HG02763 (cell line): ENCODE results near the gene PTPRJ.
A peak's percentile ranks its signal among the peaks of the same experiment; 100 is the strongest.

Experiments
- ATAC-seq: cut with Tn5 transposase; IDR thresholded peaks from one replicate; pipeline ENCODE4 v1.9.1; 2021; ENCODE audit warnings: mild to moderate bottlenecking, moderate library complexity; ENCODE audit not compliant: unreplicated experiment

The PTPRJ gene

DNA sequence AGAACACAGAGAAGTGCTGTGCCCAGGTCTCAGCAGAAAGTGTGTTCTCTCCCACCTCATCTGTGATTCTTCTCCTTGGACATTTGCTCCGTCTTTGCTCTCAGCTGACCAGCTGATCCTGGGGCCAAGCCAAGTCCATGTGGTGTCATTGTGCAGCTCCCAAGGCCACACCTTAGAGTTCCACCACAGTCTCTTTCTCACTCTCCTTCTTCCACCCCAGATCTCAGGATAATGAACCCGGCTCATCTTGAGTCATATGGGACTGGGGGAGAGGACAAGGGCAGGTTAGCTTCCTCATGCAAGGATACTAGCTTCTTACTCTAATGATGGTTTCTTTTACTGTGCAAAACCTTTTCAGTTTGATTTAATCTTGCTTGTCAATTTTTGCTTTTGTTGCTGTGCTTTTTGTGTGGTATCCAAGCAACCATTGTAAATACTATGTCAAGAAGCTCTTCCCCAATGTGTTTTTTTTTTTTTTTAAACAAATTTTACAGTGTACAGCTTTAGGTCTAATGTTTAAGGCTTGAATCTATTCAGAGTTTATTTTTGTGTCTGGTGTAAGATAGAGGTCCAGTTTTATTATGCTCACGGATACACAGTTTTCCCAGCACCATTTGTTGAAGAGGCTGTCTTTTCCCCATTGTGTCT lies 161.2 kb downstream of the PTPRJ start:
- ATAC-seq: no peak

GRCh38 chr11:48142889-48143288 lies 162.5 kb downstream of the PTPRJ start:
- ATAC-seq: no peak

DNA sequence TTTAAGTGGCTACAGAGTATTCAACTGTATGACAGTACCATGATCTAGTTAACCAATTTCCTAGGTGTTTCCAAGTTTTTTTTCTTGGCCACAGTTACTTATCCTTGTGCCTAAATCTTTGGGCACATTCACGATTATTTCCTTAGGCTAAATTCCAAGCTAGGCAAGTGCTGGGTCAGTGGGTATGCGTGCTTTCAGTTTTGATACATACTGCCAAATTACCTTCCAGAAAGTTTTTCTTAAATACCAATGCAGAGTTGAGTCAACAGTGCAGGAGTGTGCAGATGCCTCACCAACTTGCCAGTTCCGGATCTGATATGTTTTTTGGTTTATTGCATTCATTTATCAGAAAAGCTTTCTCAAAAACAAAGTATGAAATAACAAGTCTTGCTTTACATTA lies 168.4 kb downstream of the PTPRJ start:
- no peak for ATAC-seq

- no peak for ATAC-seq
These were observed 169.9 kb downstream of the PTPRJ start for GRCh38 chr11:48150213-48150612.

DNA sequence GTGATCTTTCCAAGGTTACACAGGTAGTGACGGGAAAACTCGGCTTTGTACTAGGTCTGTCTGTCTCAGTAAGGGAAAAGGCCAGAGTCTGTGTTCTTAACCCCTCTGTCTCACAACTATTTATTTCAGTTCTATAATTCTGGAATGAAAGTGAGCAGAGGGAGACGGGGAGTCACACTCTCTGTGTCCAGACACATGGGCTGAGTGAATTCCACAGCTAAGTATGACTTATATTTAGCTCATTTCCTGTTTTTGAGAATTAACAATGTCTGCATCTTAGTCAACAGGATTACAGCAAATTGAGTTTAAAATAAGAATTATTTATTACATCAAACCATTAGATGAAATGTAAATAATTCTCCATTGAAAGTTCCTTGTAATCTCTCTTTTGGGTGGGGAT lies 173.8 kb downstream of the PTPRJ start:
- no peak for ATAC-seq

- no peak for ATAC-seq
These were observed 181.9 kb downstream of the PTPRJ start for GRCh38 chr11:48161951-48162884.

DNA sequence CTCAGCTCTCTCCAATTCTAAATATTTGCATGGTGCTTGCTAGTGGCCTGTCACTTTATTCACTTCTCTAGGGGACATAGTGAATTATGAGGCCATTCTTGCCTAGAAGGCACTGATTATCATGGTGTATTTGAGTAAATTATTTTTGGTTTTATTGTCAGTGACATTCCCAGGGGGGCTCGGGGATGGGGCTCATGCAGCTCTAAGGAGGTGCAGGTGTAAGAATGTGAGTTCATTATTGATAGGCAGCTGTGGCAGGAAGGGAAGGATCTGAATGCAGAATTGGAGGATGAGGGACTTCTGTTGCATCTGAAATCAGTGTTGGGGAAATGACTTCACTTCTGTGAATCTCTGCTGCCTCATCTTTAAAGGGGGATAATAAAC lies 182.5 kb downstream of the PTPRJ start:
- ATAC-seq: no peak

DNA sequence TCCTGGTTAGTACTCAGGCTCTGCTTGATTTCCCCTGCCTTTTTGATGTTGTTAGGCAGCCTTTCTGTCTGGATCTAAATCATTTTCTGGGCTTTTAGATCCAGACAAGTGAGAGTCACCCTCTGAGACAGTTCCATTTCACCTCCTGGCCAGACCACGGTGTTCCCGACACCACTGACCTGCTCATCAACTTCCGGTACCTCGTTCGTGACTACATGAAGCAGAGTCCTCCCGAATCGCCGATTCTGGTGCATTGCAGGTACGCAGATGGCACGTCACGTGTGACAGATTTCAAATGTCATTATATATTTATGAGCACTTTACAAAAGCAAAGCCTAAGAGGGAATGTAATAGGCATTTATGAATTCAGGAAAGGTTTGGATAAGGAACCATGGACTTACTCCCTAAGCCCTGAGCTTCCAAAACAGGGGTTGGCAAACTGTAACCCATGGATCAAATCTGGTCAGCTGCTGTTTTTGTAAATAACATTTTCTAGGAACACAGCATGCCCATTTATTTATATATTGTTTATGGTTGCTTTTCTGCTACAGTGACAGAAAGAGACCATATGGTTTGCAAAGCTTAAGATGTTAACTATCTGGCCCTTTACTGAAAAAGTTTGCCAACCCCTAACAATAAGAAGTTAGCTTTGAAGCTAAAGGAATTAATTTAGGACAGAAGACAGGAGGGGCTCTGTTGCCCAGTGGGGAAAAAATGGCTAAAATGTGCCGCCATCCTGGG lies 183.2 kb downstream of the PTPRJ start:
- ATAC-seq: no peak

- no peak for ATAC-seq
These were observed 184.5 kb downstream of the PTPRJ start for GRCh38 chr11:48164836-48165235.

DNA sequence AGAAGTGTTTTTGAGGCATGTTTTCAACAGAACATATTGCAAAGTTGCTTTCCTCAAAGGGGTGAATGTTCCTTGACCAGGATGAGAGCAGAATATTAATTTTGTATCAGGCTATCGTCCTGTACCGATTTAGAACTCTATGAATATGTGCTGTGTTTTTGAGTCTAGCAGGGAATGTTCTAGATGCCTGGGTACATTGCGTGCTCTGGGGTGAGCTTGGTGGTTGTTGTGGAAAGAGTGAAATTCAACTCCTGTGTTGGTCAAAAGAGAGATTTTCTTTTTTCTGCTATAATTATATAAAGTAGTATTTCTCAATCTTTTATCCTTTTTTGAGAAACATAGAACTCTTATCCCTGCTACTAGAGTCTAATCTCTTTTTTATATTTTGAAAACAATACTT lies 185.1 kb downstream of the PTPRJ start:
- ATAC-seq: no peak

- ATAC-seq: no peak
These were observed 187.0 kb downstream of the PTPRJ start for GRCh38 chr11:48167380-48167779.

GRCh38 chr11:48168815-48169214 lies 188.5 kb downstream of the PTPRJ start:
- ATAC-seq: no peak

DNA sequence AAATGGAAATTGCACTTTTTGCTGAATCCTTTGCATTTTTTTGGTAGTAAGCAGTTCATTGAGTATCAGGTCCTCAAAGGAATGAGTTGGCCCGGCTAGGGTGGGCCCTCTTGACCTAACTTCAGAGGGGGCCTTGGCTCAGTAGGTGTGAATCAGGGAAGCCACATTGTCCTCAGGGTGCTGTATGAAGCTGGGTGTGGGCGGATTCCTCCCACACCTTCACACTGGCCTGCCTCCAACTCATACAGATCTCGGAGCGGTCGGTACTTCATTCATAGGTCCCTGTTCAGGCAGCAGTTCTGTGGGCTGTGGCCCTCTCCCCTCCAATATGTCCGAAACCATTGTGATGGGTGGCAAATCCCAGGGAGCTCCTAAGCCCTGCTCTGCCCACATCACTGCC lies 188.9 kb downstream of the PTPRJ start:
- no peak for ATAC-seq

GRCh38 chr11:48169717-48170116 lies 189.4 kb downstream of the PTPRJ start:
- no peak for ATAC-seq

GRCh38 chr11:48170241-48171233 lies 190.2 kb downstream of the PTPRJ start:
- ATAC-seq: no peak

GRCh38 chr11:48172818-48173609 lies 192.7 kb downstream of the PTPRJ start:
- peak; percentile 73 for ATAC-seq

- ATAC-seq: no peak
These were observed 197.3 kb downstream of the PTPRJ start for GRCh38 chr11:48177661-48178060.

DNA sequence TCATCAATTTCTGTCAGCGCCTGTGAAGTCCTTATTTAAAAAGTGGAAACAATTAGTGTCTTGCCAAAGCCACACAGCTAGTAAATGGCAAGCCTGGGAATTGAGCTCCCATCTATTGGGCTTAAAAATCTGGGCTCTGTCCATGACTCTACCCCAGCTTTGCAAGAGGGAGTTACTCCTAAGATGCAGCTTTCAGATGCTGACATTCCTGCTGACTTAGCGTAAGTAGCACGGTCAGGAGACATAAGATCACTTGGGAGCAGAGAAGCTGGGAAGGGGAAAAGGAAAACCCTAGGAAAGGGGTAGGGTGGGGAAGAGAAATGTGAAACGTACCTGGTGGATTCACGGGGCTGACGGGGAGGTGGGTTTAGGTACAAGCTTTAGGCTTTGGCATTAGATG lies 200.3 kb downstream of the PTPRJ start:
- no peak for ATAC-seq

GRCh38 chr11:48182860-48183526 lies 202.6 kb downstream of the PTPRJ start:
- ATAC-seq: no peak
